ENCODE data around the gene PRCC. TPM values are rescaled to one million over a fixed set of nuclear protein-coding genes. Genes with fewer than 3 reads are reported as not detected.

The PRCC gene
- total and polyA plus RNA-seq, 4 donors, result 23.9 to 110 (median 71.0) TPM

- Histone ChIP-seq H3K27ac (ENCODE audit: low read depth, low read length) (no peak overlapping the region), H3K4me3 (ENCODE audit: low read depth, low read length) (no peak overlapping the region)
These were observed 5.6 kb downstream of the PRCC start for GRCh38 chr1:156772728-156773497.

GRCh38 chr1:156773607-156774006 is 6.3 kb downstream of the PRCC start:
- Histone ChIP-seq H3K4me1 (ENCODE audit: control insufficient read depth, insufficient read depth, low read length) (peaks cover 12% of the 10 kb centered on the region), H3K9me3 (ENCODE audit: control insufficient read depth, insufficient read depth, low read length) (no peaks in the 10 kb centered on the region), H3K27me3 (ENCODE audit: control insufficient read depth, insufficient read depth, low read length) (no peaks in the 10 kb centered on the region), H3K36me3 (ENCODE audit: control insufficient read depth, insufficient read depth, low read length) (peaks cover 8% of the 10 kb centered on the region), H3K4me3 (ENCODE audit: low read depth, low read length) (no peak overlapping the region), H3K27ac (ENCODE audit: low read depth, low read length) (no peak overlapping the region)
- no peak for DNase-seq (ENCODE audit: low read depth in 4 of 6, low spot score in 6 of 6)
- no CpG with 5 or more reads among the region's 3 CpGs for WGBS (ENCODE audit: insufficient coverage)

More at GRCh38 chr1:156772728-156773497, 5.6 kb downstream of the PRCC start:
- H3K27me3 ChIP-seq (ENCODE audit: control insufficient read depth, insufficient read depth, low read length), result no peaks in the 10 kb centered on the region
- WGBS (ENCODE audit: insufficient coverage), result 55% methylated on average over 7 of the region's 9 CpGs
- H3K36me3 ChIP-seq (ENCODE audit: control insufficient read depth, insufficient read depth, low read length), result peaks cover 8% of the 10 kb centered on the region
- DNase-seq (ENCODE audit: low read depth in 4 of 6, low spot score in 6 of 6), result peak in 1 of 6 donors; percentile 17
- H3K9me3 ChIP-seq (ENCODE audit: control insufficient read depth, insufficient read depth, low read length), result no peaks in the 10 kb centered on the region
- peaks cover 18% of the 10 kb centered on the region for H3K4me1 ChIP-seq (ENCODE audit: control insufficient read depth, insufficient read depth, low read length)

GRCh38 chr1:156775799-156776198 is 8.5 kb downstream of the PRCC start:
- peaks cover 5% of the 10 kb centered on the region for H3K4me1 ChIP-seq (ENCODE audit: control insufficient read depth, insufficient read depth, low read length)

GRCh38 chr1:156776942-156777341 is 9.6 kb downstream of the PRCC start:
- Histone ChIP-seq H3K4me3 (ENCODE audit: low read depth, low read length) (no peak overlapping the region), H3K27me3 (ENCODE audit: control insufficient read depth, insufficient read depth, low read length) (no peaks in the 10 kb centered on the region), H3K4me1 (ENCODE audit: control insufficient read depth, insufficient read depth, low read length) (no peaks in the 10 kb centered on the region), H3K9me3 (ENCODE audit: control insufficient read depth, insufficient read depth, low read length) (no peaks in the 10 kb centered on the region), H3K36me3 (ENCODE audit: control insufficient read depth, insufficient read depth, low read length) (no peaks in the 10 kb centered on the region), H3K27ac (ENCODE audit: low read depth, low read length) (no peak overlapping the region)
- WGBS (ENCODE audit: insufficient coverage), result 54% methylated on average over 2 of the region's 4 CpGs
- DNase-seq (ENCODE audit: low read depth in 4 of 6, low spot score in 6 of 6), result no peak

More at GRCh38 chr1:156775799-156776198, 8.5 kb downstream of the PRCC start:
- H3K27me3 ChIP-seq (ENCODE audit: control insufficient read depth, insufficient read depth, low read length), result no peaks in the 10 kb centered on the region
- H3K4me3 ChIP-seq (ENCODE audit: low read depth, low read length), result no peak overlapping the region
- no peak for DNase-seq (ENCODE audit: low read depth in 4 of 6, low spot score in 6 of 6)
- 100% methylated on average over 2 of the region's 5 CpGs for WGBS (ENCODE audit: insufficient coverage)
- no peak overlapping the region for H3K27ac ChIP-seq (ENCODE audit: low read depth, low read length)
- no peaks in the 10 kb centered on the region for H3K9me3 ChIP-seq (ENCODE audit: control insufficient read depth, insufficient read depth, low read length)
- peaks cover 8% of the 10 kb centered on the region for H3K36me3 ChIP-seq (ENCODE audit: control insufficient read depth, insufficient read depth, low read length)

GRCh38 chr1:156777573-156777972 is 10.2 kb downstream of the PRCC start:
- no peaks in the 10 kb centered on the region for H3K9me3 ChIP-seq (ENCODE audit: control insufficient read depth, insufficient read depth, low read length)
- no peak for DNase-seq (ENCODE audit: low read depth in 4 of 6, low spot score in 6 of 6)
- WGBS (ENCODE audit: insufficient coverage), result 83% methylated on average over 1 of the region's 1 CpG
- H3K4me3 ChIP-seq (ENCODE audit: low read depth, low read length), result no peak overlapping the region
- H3K36me3 ChIP-seq (ENCODE audit: control insufficient read depth, insufficient read depth, low read length), result no peaks in the 10 kb centered on the region
- no peaks in the 10 kb centered on the region for H3K4me1 ChIP-seq (ENCODE audit: control insufficient read depth, insufficient read depth, low read length)
- H3K27ac ChIP-seq (ENCODE audit: low read depth, low read length), result no peak overlapping the region
- no peaks in the 10 kb centered on the region for H3K27me3 ChIP-seq (ENCODE audit: control insufficient read depth, insufficient read depth, low read length)

GRCh38 chr1:156781585-156782186 is 14.4 kb downstream of the PRCC start:
- Histone ChIP-seq H3K4me3 (ENCODE audit: low read depth, low read length) (no peak overlapping the region), H3K9me3 (ENCODE audit: control insufficient read depth, insufficient read depth, low read length) (no peaks in the 10 kb centered on the region), H3K27ac (ENCODE audit: low read depth, low read length) (no peak overlapping the region), H3K27me3 (ENCODE audit: control insufficient read depth, insufficient read depth, low read length) (no peaks in the 10 kb centered on the region), H3K36me3 (ENCODE audit: control insufficient read depth, insufficient read depth, low read length) (peaks cover 33% of the 10 kb centered on the region), H3K4me1 (ENCODE audit: control insufficient read depth, insufficient read depth, low read length) (no peaks in the 10 kb centered on the region)
- DNase-seq (ENCODE audit: low read depth in 4 of 6, low spot score in 6 of 6), result no peak

- Histone ChIP-seq H3K9me3 (ENCODE audit: control insufficient read depth, insufficient read depth, low read length) (no peaks in the 10 kb centered on the region), H3K4me3 (ENCODE audit: low read depth, low read length) (no peak overlapping the region), H3K27ac (ENCODE audit: low read depth, low read length) (no peak overlapping the region), H3K4me1 (ENCODE audit: control insufficient read depth, insufficient read depth, low read length) (no peaks in the 10 kb centered on the region), H3K27me3 (ENCODE audit: control insufficient read depth, insufficient read depth, low read length) (no peaks in the 10 kb centered on the region), H3K36me3 (ENCODE audit: control insufficient read depth, insufficient read depth, low read length) (peaks cover 60% of the 10 kb centered on the region)
- no peak for DNase-seq (ENCODE audit: low read depth in 4 of 6, low spot score in 6 of 6)
- WGBS (ENCODE audit: insufficient coverage), result no CpG with 5 or more reads among the region's 6 CpGs
These were observed 18.1 kb downstream of the PRCC start for GRCh38 chr1:156785458-156785857.

GRCh38 chr1:156786640-156787039 is 19.3 kb downstream of the PRCC start:
- no peaks in the 10 kb centered on the region for H3K9me3 ChIP-seq (ENCODE audit: control insufficient read depth, insufficient read depth, low read length)
- no peak overlapping the region for H3K4me3 ChIP-seq (ENCODE audit: low read depth, low read length)
- DNase-seq (ENCODE audit: low read depth in 4 of 6, low spot score in 6 of 6), result no peak
- no peaks in the 10 kb centered on the region for H3K4me1 ChIP-seq (ENCODE audit: control insufficient read depth, insufficient read depth, low read length)
- peaks cover 66% of the 10 kb centered on the region for H3K36me3 ChIP-seq (ENCODE audit: control insufficient read depth, insufficient read depth, low read length)
- H3K27ac ChIP-seq (ENCODE audit: low read depth, low read length), result no peak overlapping the region
- 94% methylated on average over 9 of the region's 10 CpGs for WGBS (ENCODE audit: insufficient coverage)
- no peaks in the 10 kb centered on the region for H3K27me3 ChIP-seq (ENCODE audit: control insufficient read depth, insufficient read depth, low read length)

- Histone ChIP-seq H3K4me3 (ENCODE audit: low read depth, low read length) (no peak overlapping the region), H3K27ac (ENCODE audit: low read depth, low read length) (no peak overlapping the region), H3K9me3 (ENCODE audit: control insufficient read depth, insufficient read depth, low read length) (no peaks in the 10 kb centered on the region), H3K36me3 (ENCODE audit: control insufficient read depth, insufficient read depth, low read length) (peaks cover 66% of the 10 kb centered on the region), H3K4me1 (ENCODE audit: control insufficient read depth, insufficient read depth, low read length) (no peaks in the 10 kb centered on the region), H3K27me3 (ENCODE audit: control insufficient read depth, insufficient read depth, low read length) (no peaks in the 10 kb centered on the region)
- no peak for DNase-seq (ENCODE audit: low read depth in 4 of 6, low spot score in 6 of 6)
- no CpG with 5 or more reads among the region's 2 CpGs for WGBS (ENCODE audit: insufficient coverage)
These were observed 20.8 kb downstream of the PRCC start for GRCh38 chr1:156788136-156788535.
